Measurements from ENCODE around the gene RIN2. TPM values are rescaled to one million over a fixed set of nuclear protein-coding genes. Genes with fewer than 3 reads are reported as not detected.
A peak's percentile ranks its signal among the peaks of the same experiment; 100 is the strongest.
"Not testable (repeated sequence)": the region's sequence is repeated elsewhere in the genome, so short reads cannot be mapped to it uniquely, and the experiment has no call there.

Gene RIN2
- total RNA-seq, 1 experiment from 2014 or later = 20.3 TPM

- H3K4me3 ChIP-seq = no peak overlapping the region
- H3K27me3 ChIP-seq = no peaks in the 10 kb centered on the region
- peaks cover 6% of the 10 kb centered on the region for H3K9me3 ChIP-seq (replicated peaks)
- H3K27ac ChIP-seq = no peak overlapping the region
- H3K36me3 ChIP-seq = no peaks in the 10 kb centered on the region
- no peak for DNase-seq
- peaks cover 19% of the 10 kb centered on the region for H3K4me1 ChIP-seq
These were observed 11.7 kb upstream of the RIN2 start for GRCh38 chr20:19746396-19746795.

DNA sequence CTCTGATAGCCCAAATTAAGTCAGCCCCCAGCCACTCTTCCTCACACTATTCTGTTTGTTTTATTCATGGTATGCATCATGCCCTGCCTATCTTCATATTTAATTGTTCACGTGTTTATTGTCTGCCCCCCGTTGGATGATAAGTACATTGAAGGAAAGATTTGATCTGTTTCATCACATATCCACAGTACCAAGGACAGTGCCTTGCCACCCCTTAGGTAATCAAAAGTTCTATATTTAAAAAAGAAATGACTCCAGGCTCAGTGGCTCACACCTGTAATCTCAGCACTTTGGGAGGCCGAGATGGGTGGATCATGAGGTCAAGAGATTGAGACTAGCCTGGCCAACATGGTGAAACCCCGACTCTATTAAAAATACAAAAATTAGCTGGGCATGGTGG, 10.2 kb upstream of the RIN2 start:
- Histone ChIP-seq H3K4me3 (no peak overlapping the region), H3K4me1 (peaks cover 19% of the 10 kb centered on the region), H3K36me3 (no peaks in the 10 kb centered on the region), H3K27ac (no peak overlapping the region), H3K9me3 (replicated peaks) (peaks cover 6% of the 10 kb centered on the region), H3K27me3 (no peaks in the 10 kb centered on the region)
- no peak for DNase-seq

GRCh38 chr20:19748681-19749080, 9.4 kb upstream of the RIN2 start:
- H3K4me3 ChIP-seq = no peak overlapping the region
- no peaks in the 10 kb centered on the region for H3K27me3 ChIP-seq
- no peak for DNase-seq
- H3K36me3 ChIP-seq = no peaks in the 10 kb centered on the region
- H3K9me3 ChIP-seq (replicated peaks) = peaks cover 6% of the 10 kb centered on the region
- H3K27ac ChIP-seq = no peak overlapping the region
- H3K4me1 ChIP-seq = peaks cover 14% of the 10 kb centered on the region

DNA sequence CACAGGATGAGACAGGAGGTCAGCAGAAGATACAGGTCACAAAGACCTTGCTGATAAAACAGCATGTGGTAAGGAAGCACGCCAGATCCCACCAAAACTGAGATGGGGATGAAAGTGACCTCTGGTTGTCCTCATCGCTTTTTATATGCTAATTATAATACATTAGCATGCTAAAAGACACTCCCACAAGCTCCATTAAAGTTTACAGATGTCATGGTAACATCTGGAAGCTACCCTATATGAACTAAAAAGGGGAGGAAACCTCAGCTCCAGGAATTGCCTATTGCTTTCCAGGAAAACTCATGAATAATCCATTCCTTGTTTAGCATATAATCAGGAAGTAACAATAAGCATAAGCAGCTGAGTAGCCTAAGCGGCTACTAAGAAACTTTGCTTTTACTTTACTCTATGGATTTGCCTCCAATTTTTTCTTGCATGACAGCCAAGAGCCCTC, 8.4 kb upstream of the RIN2 start:
- peaks cover 4% of the 10 kb centered on the region for H3K4me1 ChIP-seq
- H3K27ac ChIP-seq = no peak overlapping the region
- H3K4me3 ChIP-seq = no peak overlapping the region
- H3K36me3 ChIP-seq = no peaks in the 10 kb centered on the region
- H3K27me3 ChIP-seq = no peaks in the 10 kb centered on the region
- DNase-seq = no peak
- H3K9me3 ChIP-seq (replicated peaks) = peaks cover 6% of the 10 kb centered on the region

DNA sequence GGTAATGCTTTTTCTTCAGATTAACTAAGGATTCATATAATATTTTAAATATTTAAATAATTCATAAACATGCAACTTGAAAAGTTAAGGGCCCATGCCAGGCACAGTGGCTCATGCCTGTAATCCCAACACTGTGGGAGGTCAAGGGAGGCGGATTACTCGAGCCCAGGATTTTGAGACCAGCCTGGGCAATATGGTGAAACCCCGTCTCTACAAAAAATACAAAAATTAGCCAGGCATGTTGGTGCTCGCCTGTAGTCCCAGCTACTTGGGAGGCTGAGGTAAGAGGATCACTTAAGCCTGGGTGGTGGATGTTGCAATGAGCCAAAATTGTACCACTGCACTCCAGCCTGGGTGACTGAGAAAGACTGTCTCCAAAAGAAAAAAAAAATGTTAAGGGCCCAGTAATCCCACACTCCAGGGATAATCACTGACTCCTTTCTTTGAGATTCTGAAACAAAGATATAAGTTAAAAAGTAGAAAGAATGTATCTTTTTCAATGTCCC, 7.9 kb upstream of the RIN2 start:
- H3K27ac ChIP-seq = no peak overlapping the region

GRCh38 chr20:19750907-19751636, 7.0 kb upstream of the RIN2 start:
- H3K27ac ChIP-seq = no peak overlapping the region
- no peaks in the 10 kb centered on the region for H3K36me3 ChIP-seq
- no peaks in the 10 kb centered on the region; the same call in 1 of the 2 replicates for H3K9me3 ChIP-seq (replicated peaks)
- no peaks in the 10 kb centered on the region for H3K27me3 ChIP-seq
- H3K4me1 ChIP-seq = no peaks in the 10 kb centered on the region
- H3K4me3 ChIP-seq = no peak overlapping the region
- DNase-seq = no peak

More for the DNA sequence above, 7.9 kb upstream of the RIN2 start:
- Histone ChIP-seq H3K27me3 (no peaks in the 10 kb centered on the region), H3K4me1 (no peaks in the 10 kb centered on the region), H3K9me3 (replicated peaks) (peaks cover 6% of the 10 kb centered on the region), H3K36me3 (no peaks in the 10 kb centered on the region), H3K4me3 (no peak overlapping the region)
- DNase-seq = peak; percentile 22 to 50

GRCh38 chr20:19754201-19754600, 3.9 kb upstream of the RIN2 start:
- not testable (repeated sequence) for H3K9me3 ChIP-seq (replicated peaks); H3K4me1 ChIP-seq; H3K27me3 ChIP-seq; H3K36me3 ChIP-seq; DNase-seq; H3K27ac ChIP-seq; H3K4me3 ChIP-seq

GRCh38 chr20:19756761-19757486, 1.1 kb upstream of the RIN2 start:
- H3K9me3 ChIP-seq (replicated peaks) = no peaks in the 10 kb centered on the region
- DNase-seq = no peak
- peak overlapping the region; percentile 47 for H3K27ac ChIP-seq
- no peaks in the 10 kb centered on the region; the same call in 1 of the 2 replicates for H3K27me3 ChIP-seq
- no peaks in the 10 kb centered on the region for H3K36me3 ChIP-seq
- H3K4me3 ChIP-seq = peak overlapping the region; percentile 60
- no peaks in the 10 kb centered on the region for H3K4me1 ChIP-seq

- H3K27ac ChIP-seq = peak overlapping the region; percentile 47
- H3K4me1 ChIP-seq = no peaks in the 10 kb centered on the region
- peak overlapping the region; percentile 60 for H3K4me3 ChIP-seq
- DNase-seq = peak; percentile 77 to 84
- H3K9me3 ChIP-seq (replicated peaks) = no peaks in the 10 kb centered on the region
- no peaks in the 10 kb centered on the region; the same call in 1 of the 2 replicates for H3K27me3 ChIP-seq
- H3K36me3 ChIP-seq = no peaks in the 10 kb centered on the region
These were observed 448 bp upstream of the RIN2 start for GRCh38 chr20:19757487-19758132.

DNA sequence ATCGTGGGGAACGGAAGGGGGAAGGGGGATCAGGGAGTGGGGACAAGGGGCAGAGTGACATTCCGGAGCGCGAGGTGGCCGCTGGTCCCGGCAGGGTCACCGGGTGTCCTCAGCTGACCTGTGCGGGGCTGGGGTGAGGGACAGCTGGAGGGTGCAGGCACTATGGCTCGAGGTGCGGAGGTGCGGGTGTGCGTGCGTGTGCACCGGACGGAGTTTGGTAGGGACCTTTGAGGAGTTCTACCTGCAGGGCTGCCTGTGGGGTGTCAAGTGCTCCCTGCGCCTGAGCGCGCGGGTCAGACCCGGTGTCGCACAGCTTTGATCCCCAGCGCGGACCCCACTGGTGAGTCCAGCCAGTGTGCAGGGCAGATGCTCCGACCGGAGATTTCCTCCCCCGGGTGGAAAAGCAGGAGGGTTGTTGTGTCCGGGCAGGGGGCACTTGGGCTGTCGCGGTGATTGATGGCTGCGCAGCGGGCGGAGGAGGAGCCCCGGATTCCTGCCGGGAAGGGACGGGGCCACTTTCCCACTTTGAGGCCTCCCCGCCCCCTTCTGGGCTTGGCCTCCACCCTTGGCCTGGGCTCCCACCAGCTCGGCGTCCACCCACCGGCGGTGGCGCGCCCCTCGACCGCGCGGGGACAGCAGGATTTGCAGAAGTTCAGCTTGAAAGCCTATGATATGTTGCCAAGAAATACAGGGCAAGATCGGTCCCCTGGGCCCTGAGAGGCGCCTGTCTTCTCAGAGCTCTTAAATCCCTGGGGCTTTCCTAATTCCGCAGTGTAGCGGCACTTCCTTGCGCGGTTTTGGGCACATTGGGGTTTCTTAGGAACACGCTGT, 658 bp downstream of the RIN2 start:
- Histone ChIP-seq H3K27me3 (no peaks in the 10 kb centered on the region; the same call in 1 of the 2 replicates), H3K9me3 (replicated peaks) (no peaks in the 10 kb centered on the region), H3K4me1 (no peaks in the 10 kb centered on the region), H3K4me3 (peak overlapping the region; percentile 60), H3K27ac (peak overlapping the region; percentile 47; the same call in 1 of the 2 replicates), H3K36me3 (no peaks in the 10 kb centered on the region)
- peak; percentile 52 to 58 for DNase-seq

- no peaks in the 10 kb centered on the region; the same call in 1 of the 2 replicates for H3K27me3 ChIP-seq
- no peaks in the 10 kb centered on the region for H3K4me1 ChIP-seq
- no peak overlapping the region for H3K27ac ChIP-seq
- DNase-seq = no peak
- H3K9me3 ChIP-seq (replicated peaks) = no peaks in the 10 kb centered on the region
- H3K4me3 ChIP-seq = no peak overlapping the region
- H3K36me3 ChIP-seq = no peaks in the 10 kb centered on the region
These were observed 2.3 kb downstream of the RIN2 start for GRCh38 chr20:19760371-19760721.

DNA sequence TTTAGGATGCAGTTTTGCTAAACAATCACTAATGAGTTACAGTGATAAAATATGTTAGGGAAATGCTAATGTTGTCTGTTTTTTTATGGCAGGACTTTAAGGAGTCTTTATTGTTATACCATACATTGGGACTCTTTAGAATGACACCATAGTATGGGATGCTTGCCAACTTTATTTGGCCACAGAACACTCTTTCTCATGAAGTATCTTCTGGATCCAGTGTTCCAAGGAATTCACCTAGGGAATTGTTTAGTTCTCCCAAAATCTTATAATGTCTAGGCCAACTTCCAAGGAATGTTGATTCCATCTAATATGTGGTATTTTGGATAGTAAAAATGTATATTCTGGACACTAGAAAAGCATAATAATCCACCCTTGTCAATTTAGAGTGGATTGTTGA, 3.3 kb downstream of the RIN2 start:
- Histone ChIP-seq H3K27me3 (no peaks in the 10 kb centered on the region; the same call in 1 of the 2 replicates), H3K4me3 (no peak overlapping the region), H3K36me3 (no peaks in the 10 kb centered on the region), H3K9me3 (replicated peaks) (no peaks in the 10 kb centered on the region), H3K27ac (no peak overlapping the region), H3K4me1 (no peaks in the 10 kb centered on the region)
- no peak for DNase-seq

GRCh38 chr20:19761841-19762240, 3.8 kb downstream of the RIN2 start:
- DNase-seq = no peak
- Histone ChIP-seq H3K9me3 (replicated peaks) (no peaks in the 10 kb centered on the region), H3K36me3 (no peaks in the 10 kb centered on the region), H3K4me3 (no peak overlapping the region), H3K27me3 (no peaks in the 10 kb centered on the region; the same call in 1 of the 2 replicates), H3K27ac (no peak overlapping the region), H3K4me1 (no peaks in the 10 kb centered on the region)

DNA sequence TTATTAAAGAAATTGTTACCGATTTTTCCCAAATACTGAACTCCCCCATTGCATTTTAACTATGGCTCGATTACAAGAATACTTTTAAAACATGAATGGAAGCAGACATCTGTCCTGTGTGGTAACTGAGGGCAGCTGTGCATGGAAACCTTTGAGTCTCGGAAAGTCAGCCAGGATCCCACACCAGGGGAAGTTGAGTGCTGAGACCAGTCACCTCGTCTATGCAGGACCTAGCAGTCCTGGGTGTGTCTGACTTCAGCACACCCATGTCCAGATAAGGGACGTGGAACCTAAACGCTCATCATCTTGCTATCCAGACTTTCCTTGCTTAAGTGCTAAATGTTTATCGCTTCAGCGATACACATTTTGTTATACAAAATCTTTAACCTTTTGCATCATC, 6.1 kb downstream of the RIN2 start:
- no peaks in the 10 kb centered on the region for H3K36me3 ChIP-seq
- H3K4me1 ChIP-seq = no peaks in the 10 kb centered on the region
- no peak overlapping the region for H3K4me3 ChIP-seq
- peak in 1 of 2 experiments; percentile 39 for DNase-seq
- H3K9me3 ChIP-seq (replicated peaks) = no peaks in the 10 kb centered on the region
- H3K27ac ChIP-seq = no peak overlapping the region
- H3K27me3 ChIP-seq = no peaks in the 10 kb centered on the region; the same call in 1 of the 2 replicates
